Fibroblast of lung (primary cell): ENCODE results near the gene RBMS2.

Experiments used
- EZH2 ChIP-seq: IDR thresholded peaks from 2 replicates; pipeline ENCODE4 v1.5.1; 2012; ENCODE audit warnings: low read length, control low read depth, mild to moderate bottlenecking; ENCODE audit errors: missing control alignments
- TF ChIP-seq, protein P1 (sequence below), 2 donors: IDR thresholded peaks in 1 of 2; conservative IDR thresholded peaks in 1 of 2; 1 replicate in 1 of 2; 2 replicates in 1 of 2; pipeline ENCODE4 v1.5.1; 2011 to 2012; ENCODE audit warnings: low read length in 2 of 2, control low read depth in 1 of 2, inconsistent platforms in 1 of 2, low read depth in 1 of 2, mild to moderate bottlenecking in 1 of 2

DNA sequence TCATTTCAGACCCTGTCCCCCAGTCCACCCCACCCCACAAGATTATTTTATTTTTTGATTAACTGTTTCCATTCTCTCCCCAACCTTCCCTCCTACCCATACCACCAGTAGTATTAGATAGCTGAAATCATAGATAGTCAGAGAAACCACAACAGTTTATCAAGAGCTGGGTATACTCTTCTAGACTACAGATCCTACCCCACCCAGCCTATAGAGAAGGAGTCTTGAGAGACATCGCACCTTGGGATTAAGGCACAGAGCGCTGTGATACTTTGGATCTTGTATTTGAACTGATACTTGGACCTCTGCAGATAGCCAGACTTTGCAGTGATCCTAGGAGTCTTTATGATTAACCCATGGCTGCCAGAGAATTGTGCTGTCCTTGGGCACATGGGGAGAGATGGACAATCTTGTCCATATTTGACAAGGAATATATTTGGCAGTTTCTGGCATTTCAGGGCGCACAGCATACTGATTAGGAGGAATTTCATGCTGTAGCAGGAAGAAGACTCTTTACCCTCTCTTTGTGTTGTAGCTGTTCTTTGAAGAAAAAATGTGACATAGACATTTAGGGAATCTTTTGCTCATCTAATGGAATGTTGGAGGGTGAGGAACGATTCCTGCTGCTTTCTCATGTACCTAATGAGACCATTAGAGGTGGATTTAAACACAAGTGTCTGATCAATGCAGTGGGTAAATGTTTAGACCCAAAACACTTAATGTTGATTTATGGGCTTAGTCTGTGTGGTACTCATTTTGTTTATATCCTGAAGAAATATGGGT, 982 bp downstream of the RBMS2 start:
- TF ChIP-seq, protein P1, sequence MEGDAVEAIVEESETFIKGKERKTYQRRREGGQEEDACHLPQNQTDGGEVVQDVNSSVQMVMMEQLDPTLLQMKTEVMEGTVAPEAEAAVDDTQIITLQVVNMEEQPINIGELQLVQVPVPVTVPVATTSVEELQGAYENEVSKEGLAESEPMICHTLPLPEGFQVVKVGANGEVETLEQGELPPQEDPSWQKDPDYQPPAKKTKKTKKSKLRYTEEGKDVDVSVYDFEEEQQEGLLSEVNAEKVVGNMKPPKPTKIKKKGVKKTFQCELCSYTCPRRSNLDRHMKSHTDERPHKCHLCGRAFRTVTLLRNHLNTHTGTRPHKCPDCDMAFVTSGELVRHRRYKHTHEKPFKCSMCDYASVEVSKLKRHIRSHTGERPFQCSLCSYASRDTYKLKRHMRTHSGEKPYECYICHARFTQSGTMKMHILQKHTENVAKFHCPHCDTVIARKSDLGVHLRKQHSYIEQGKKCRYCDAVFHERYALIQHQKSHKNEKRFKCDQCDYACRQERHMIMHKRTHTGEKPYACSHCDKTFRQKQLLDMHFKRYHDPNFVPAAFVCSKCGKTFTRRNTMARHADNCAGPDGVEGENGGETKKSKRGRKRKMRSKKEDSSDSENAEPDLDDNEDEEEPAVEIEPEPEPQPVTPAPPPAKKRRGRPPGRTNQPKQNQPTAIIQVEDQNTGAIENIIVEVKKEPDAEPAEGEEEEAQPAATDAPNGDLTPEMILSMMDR (conservative IDR thresholded peaks at IDR 0.05 in 1 of 2, IDR thresholded peaks at IDR 0.05 in 1 of 2; ENCODE audit: low read depth in 1 of 2, low read length in 2 of 2), result no peak
- TF ChIP-seq EZH2, result no peak
